ENCODE results near the gene CCDC8. TPM values are rescaled to one million over a fixed set of nuclear protein-coding genes. Genes with fewer than 3 reads are reported as not detected.

CCDC8 gene
- total and polyA plus RNA-seq, 2 of the 4 experiments (the other 2 are of a cell fraction) = 9.3 to 10.2 TPM

GRCh38 chr19:46404753-46405468 is 8.5 kb downstream of the CCDC8 start:
- no peak overlapping the region for H3K9ac ChIP-seq (ENCODE audit: low read depth, low read length)
- H3K9me1 ChIP-seq (ENCODE audit: insufficient read depth, low read length) = peaks cover 3% of the 10 kb centered on the region; the same call in 1 of the 2 replicates
- 0 out of 2 replicates have a peak, but pooled peaks cover 2% of the 10 kb centered on the region for H3K36me3 ChIP-seq (ENCODE audit: control insufficient read depth, insufficient read depth, low read length)
- H2BK120ac ChIP-seq (ENCODE audit: low read depth, low read length) = no peak overlapping the region
- no peaks in the 10 kb centered on the region for H3K9me3 ChIP-seq (ENCODE audit: control insufficient read depth, insufficient read depth, low read length)
- no peak overlapping the region for H3K14ac ChIP-seq (replicated peaks; ENCODE audit: low read depth, low read length)
- CTCF ChIA-PET = no interaction called here
- H3K27me3 ChIP-seq (ENCODE audit: control insufficient read depth, insufficient read depth, low read length) = peaks cover 4% of the 10 kb centered on the region; the same call in 1 of the 2 replicates
- no peak overlapping the region for H2BK5ac ChIP-seq (ENCODE audit: low read depth, low read length, poor library complexity, severe bottlenecking)
- H3K79me1 ChIP-seq (ENCODE audit: low read depth in 1 of 2, low read length in 2 of 2) = peaks cover 0 to 4% of the 10 kb centered on the region in 2 experiments; a peak in 1 of 4 replicates
- H4K20me1 ChIP-seq (ENCODE audit: insufficient read depth, low read length) = no peaks in the 10 kb centered on the region; the same call in 1 of the 2 replicates
- ATAC-seq (ENCODE audit: low read depth) = no peak
- H2BK20ac ChIP-seq (ENCODE audit: low read depth, low read length) = no peak overlapping the region
- H4K5ac ChIP-seq (ENCODE audit: low read depth, low read length) = no peak overlapping the region; the same call in 1 of the 2 replicates
- intact Hi-C loops (cut with micrococcal nuclease) (no loop called here), in situ Hi-C loops (cut with MboI; ENCODE audit: low sequenced_read_pairs) (loop anchor here (5.0 kb wide), 1 partner anchor 82 kb away; no protein-coding TSS in a partner anchor), dilution Hi-C loops (cut with HindIII; ENCODE audit: low sequenced_read_pairs, unreplicated experiment) (no loop called here)
- no peak overlapping the region for H3K56ac ChIP-seq (ENCODE audit: extremely low read depth, insufficient read depth, low read length)
- TF ChIP-seq SMC3 (IDR thresholded peaks at IDR 0.05; ENCODE audit: low read depth, low read length) = no peak
- no peak for TF ChIP-seq BHLHE40 (IDR thresholded peaks at IDR 0.05; ENCODE audit: low read depth, low read length)
- TF ChIP-seq RAD21 (IDR thresholded peaks at IDR 0.05; ENCODE audit: low read length) = no peak
- no peak for TF ChIP-seq NFE2L2 (IDR thresholded peaks at IDR 0.05; ENCODE audit: low read depth, low read length)
- TF ChIP-seq POLR2A (IDR thresholded peaks at IDR 0.05; ENCODE audit: low read depth, low read length) = no peak
- TF ChIP-seq FOS (IDR thresholded peaks at IDR 0.05; ENCODE audit: low read depth, low read length) = no peak
- no peak for TF ChIP-seq CTCF (conservative IDR thresholded peaks at IDR 0.05; ENCODE audit: low read depth, low read length)
- no peak for TF ChIP-seq CEBPB (IDR thresholded peaks at IDR 0.05; ENCODE audit: low read depth, low read length)
- TF ChIP-seq MAZ (IDR thresholded peaks at IDR 0.05; ENCODE audit: borderline replicate concordance, low read depth, low read length) = no peak
- no peak for TF ChIP-seq ELK1 (IDR thresholded peaks at IDR 0.05; ENCODE audit: borderline replicate concordance, low read depth, low read length)
- TF ChIP-seq MAFK (IDR thresholded peaks at IDR 0.05; ENCODE audit: low read depth, low read length) = no peak
- TF ChIP-seq RCOR1 (IDR thresholded peaks at IDR 0.05; ENCODE audit: insufficient replicate concordance, low read length) = no peak
- BruUV-seq (replicated peaks) = no TSS peak
- H3K23ac ChIP-seq (ENCODE audit: low read depth, low read length) = no peak overlapping the region
- no peak for DNase-seq
- no peak overlapping the region for H2AK5ac ChIP-seq (ENCODE audit: low read depth, low read length)
- peak overlapping the region; percentile 69; the same call in 1 of the 2 replicates for H3K4ac ChIP-seq (ENCODE audit: low read depth, low read length)
- H3K4me1 ChIP-seq (ENCODE audit: control insufficient read depth, insufficient read depth, low read length) = peaks cover 14% of the 10 kb centered on the region
- no peak overlapping the region for H3K18ac ChIP-seq (ENCODE audit: low read depth, low read length)
- H3K4me2 ChIP-seq (ENCODE audit: low read depth, low read length) = no peak overlapping the region
- no peak overlapping the region for H4K91ac ChIP-seq (ENCODE audit: insufficient read depth, low read depth, low read length)
- H2AK9ac ChIP-seq (replicated peaks; ENCODE audit: low read depth, low read length, poor library complexity) = peak overlapping the region; percentile 63
- H2AFZ ChIP-seq (replicated peaks; ENCODE audit: low read length, poor library complexity) = peak overlapping the region; percentile 87
- no peak overlapping the region for H2BK15ac ChIP-seq (ENCODE audit: low read depth, low read length)
- POLR2A ChIA-PET (ENCODE audit: unreplicated experiment) = no interaction called here
- 67% methylated on average over 13 of the region's 41 CpGs; no CpG with 5 or more reads in 1 of the 2 experiments for WGBS, 2 experiments (ENCODE audit: extremely low coverage in 2 of 2, insufficient read length in 1 of 2)
- H4K8ac ChIP-seq (ENCODE audit: low read depth in 2 of 2, low read length in 2 of 2) = peak overlapping the region; percentile 75 to 84; a peak in 2 of 4 replicates
- no peak overlapping the region for H3K27ac ChIP-seq (ENCODE audit: insufficient read depth, low read length)
- H3K4me3 ChIP-seq (ENCODE audit: insufficient read depth, low read depth, low read length) = no peak overlapping the region

All from IMR-90 (cell line).